ENCODE measurements around the gene ANKRA2.

DNA sequence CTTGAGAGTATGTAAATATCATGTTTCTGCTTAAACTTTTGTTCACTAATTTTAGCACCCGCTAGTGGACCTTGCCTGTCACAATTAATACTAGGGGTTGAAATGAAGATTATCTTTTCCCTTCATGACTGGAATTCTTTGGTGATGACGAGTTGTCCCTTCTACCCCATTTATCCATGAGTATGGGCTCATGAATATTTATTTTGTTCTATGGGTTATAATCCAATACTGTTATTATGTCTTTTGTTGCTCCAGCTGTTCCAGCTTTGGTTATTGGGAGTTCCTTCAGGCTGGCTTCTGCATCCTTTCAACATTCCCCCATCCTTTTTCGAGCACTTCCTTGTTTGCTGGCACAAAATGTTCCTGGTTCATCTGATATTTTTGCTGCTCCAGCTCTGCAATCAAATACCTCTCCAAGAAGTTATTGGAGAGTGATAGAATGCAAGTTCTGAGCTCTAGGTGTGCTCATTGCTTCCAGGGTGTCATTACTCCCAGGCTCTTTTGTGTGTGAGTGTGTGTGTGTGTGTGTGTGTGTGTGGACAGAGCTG is 40.8 kb upstream of the ANKRA2 start:
- TF ChIP-seq, protein P1, sequence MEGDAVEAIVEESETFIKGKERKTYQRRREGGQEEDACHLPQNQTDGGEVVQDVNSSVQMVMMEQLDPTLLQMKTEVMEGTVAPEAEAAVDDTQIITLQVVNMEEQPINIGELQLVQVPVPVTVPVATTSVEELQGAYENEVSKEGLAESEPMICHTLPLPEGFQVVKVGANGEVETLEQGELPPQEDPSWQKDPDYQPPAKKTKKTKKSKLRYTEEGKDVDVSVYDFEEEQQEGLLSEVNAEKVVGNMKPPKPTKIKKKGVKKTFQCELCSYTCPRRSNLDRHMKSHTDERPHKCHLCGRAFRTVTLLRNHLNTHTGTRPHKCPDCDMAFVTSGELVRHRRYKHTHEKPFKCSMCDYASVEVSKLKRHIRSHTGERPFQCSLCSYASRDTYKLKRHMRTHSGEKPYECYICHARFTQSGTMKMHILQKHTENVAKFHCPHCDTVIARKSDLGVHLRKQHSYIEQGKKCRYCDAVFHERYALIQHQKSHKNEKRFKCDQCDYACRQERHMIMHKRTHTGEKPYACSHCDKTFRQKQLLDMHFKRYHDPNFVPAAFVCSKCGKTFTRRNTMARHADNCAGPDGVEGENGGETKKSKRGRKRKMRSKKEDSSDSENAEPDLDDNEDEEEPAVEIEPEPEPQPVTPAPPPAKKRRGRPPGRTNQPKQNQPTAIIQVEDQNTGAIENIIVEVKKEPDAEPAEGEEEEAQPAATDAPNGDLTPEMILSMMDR (IDR thresholded peaks at IDR 0.05) = no peak
- TF ChIP-seq POLR2A (IDR thresholded peaks at IDR 0.05) (no peak), POLR2AphosphoS5 (IDR thresholded peaks at IDR 0.05; ENCODE audit: insufficient read depth in 1 of 2, low read depth in 1 of 2) (no peak)

Measured in vagina (tissue), 2 donors.